Right lung (tissue), 10 donors: ENCODE measurements around the gene KCNK17. TPM values are rescaled to one million over a fixed set of nuclear protein-coding genes. Genes with fewer than 3 reads are reported as not detected.
A peak's percentile ranks its signal among the peaks of the same experiment; 100 is the strongest.

Experiments used
- DNase-seq, 2 donors: peaks; one replicate each; pipeline ENCODE4 v3.0.0-alpha.2; 2013
- long read RNA-seq, 8 donors: transcript quantifications; one replicate each; lab custom pipeline, GENCODE V29; 2026
- polyA plus RNA-seq, 5 donors: library from polyadenylated mRNA; unstranded; fragments of 120-200 nt; gene quantifications; one replicate each; pipeline versions ENCODE4 v1.2.1 to v1.2.3, GENCODE V29; 2013; ENCODE audit warnings: inconsistent platforms in 1 of 5, low replicate concordance in 1 of 5; ENCODE audit not compliant: insufficient read length in 5 of 5, insufficient read depth in 1 of 5

Gene KCNK17
- 10 to 100 TPM in 4 of 5 donors, 1 to 10 TPM in 1; 8.2 to 14.8 (median 14.2) TPM for polyA plus RNA-seq
- long read RNA-seq, donor 1, partial matches to known transcripts: 5 of 9 reads
- long read RNA-seq, donor 1, other reads (novel, unspliced or antisense): 0 of 9 reads
- long read RNA-seq, donor 2, partial matches to known transcripts: 0 of 2 reads
- long read RNA-seq, donor 2, other reads (novel, unspliced or antisense): 0 of 2 reads
- long read RNA-seq, donor 3, transcript KCNK17-201 (5 exons, 1,658 nt): major isoform, 6 of 16 reads
- long read RNA-seq, donor 3, partial matches to known transcripts: 8 of 16 reads
- long read RNA-seq, donor 3, other reads (novel, unspliced or antisense): 0 of 16 reads
- long read RNA-seq, donor 4, partial matches to known transcripts: 0 of 2 reads
- long read RNA-seq, donor 4, other reads (novel, unspliced or antisense): 0 of 2 reads
- long read RNA-seq, donor 5, partial matches to known transcripts: 0 of 4 reads
- long read RNA-seq, donor 5, other reads (novel, unspliced or antisense): 0 of 4 reads
- long read RNA-seq, donor 6, transcript KCNK17-201 (5 exons, 1,658 nt): major isoform, 14 of 23 reads
- long read RNA-seq, donor 6, partial matches to known transcripts: 8 of 23 reads
- long read RNA-seq, donor 6, other reads (novel, unspliced or antisense): 0 of 23 reads
- long read RNA-seq, donor 7, partial matches to known transcripts: 0 of 3 reads
- long read RNA-seq, donor 7, other reads (novel, unspliced or antisense): 0 of 3 reads
- long read RNA-seq, donor 8, partial matches to known transcripts: 0 of 1 reads
- long read RNA-seq, donor 8, other reads (novel, unspliced or antisense): 0 of 1 reads

- no peak for DNase-seq
Measured at GRCh38 chr6:39314273-39314795, at the start of gene KCNK17. Gene KCNK17, minus strand, starts transcription at chr6:39314419. Its CDS starts 99 bp downstream, at chr6:39314320.

GRCh38 chr6:39363280-39363679 lies 49.1 kb upstream of the KCNK17 start:
- DNase-seq: no peak

- DNase-seq: no peak
Measured at GRCh38 chr6:39362487-39362865, 48.3 kb upstream of the KCNK17 start.

- DNase-seq: peak in 1 of 2 donors; percentile 67
Measured at GRCh38 chr6:39361657-39362486, 47.7 kb upstream of the KCNK17 start.

- DNase-seq: no peak
Measured at GRCh38 chr6:39360378-39360777, 46.2 kb upstream of the KCNK17 start.

GRCh38 chr6:39357998-39358686 lies 43.9 kb upstream of the KCNK17 start:
- DNase-seq: peak; percentile 76 to 79

- no peak for DNase-seq
Measured at GRCh38 chr6:39353698-39354315, 39.6 kb upstream of the KCNK17 start.

GRCh38 chr6:39350723-39351505 lies 36.7 kb upstream of the KCNK17 start:
- no peak for DNase-seq

- DNase-seq: no peak
Measured at GRCh38 chr6:39348740-39349139, 34.5 kb upstream of the KCNK17 start.

- peak in 1 of 2 donors; percentile 73 for DNase-seq
Measured at GRCh38 chr6:39347906-39348585, 33.8 kb upstream of the KCNK17 start.

- no peak for DNase-seq
Measured at GRCh38 chr6:39347206-39347605, 33.0 kb upstream of the KCNK17 start.

GRCh38 chr6:39344821-39345280 lies 30.6 kb upstream of the KCNK17 start:
- DNase-seq: no peak

- no peak for DNase-seq
Measured at GRCh38 chr6:39343396-39343870, 29.2 kb upstream of the KCNK17 start.

- DNase-seq: peak in 1 of 2 donors; percentile 57
Measured at GRCh38 chr6:39342692-39343395, 28.6 kb upstream of the KCNK17 start.

GRCh38 chr6:39341937-39342336 lies 27.7 kb upstream of the KCNK17 start:
- no peak for DNase-seq

- DNase-seq: no peak
Measured at GRCh38 chr6:39341352-39341751, 27.1 kb upstream of the KCNK17 start.

- no peak for DNase-seq
Measured at GRCh38 chr6:39339868-39340550, 25.8 kb upstream of the KCNK17 start.
